ENCODE measurements around the gene RNASE7. TPM values are rescaled to one million over a fixed set of nuclear protein-coding genes. Genes with fewer than 3 reads are reported as not detected.

Gene RNASE7
- total RNA-seq, 1 experiment from 2014 or later: not detected

DNA sequence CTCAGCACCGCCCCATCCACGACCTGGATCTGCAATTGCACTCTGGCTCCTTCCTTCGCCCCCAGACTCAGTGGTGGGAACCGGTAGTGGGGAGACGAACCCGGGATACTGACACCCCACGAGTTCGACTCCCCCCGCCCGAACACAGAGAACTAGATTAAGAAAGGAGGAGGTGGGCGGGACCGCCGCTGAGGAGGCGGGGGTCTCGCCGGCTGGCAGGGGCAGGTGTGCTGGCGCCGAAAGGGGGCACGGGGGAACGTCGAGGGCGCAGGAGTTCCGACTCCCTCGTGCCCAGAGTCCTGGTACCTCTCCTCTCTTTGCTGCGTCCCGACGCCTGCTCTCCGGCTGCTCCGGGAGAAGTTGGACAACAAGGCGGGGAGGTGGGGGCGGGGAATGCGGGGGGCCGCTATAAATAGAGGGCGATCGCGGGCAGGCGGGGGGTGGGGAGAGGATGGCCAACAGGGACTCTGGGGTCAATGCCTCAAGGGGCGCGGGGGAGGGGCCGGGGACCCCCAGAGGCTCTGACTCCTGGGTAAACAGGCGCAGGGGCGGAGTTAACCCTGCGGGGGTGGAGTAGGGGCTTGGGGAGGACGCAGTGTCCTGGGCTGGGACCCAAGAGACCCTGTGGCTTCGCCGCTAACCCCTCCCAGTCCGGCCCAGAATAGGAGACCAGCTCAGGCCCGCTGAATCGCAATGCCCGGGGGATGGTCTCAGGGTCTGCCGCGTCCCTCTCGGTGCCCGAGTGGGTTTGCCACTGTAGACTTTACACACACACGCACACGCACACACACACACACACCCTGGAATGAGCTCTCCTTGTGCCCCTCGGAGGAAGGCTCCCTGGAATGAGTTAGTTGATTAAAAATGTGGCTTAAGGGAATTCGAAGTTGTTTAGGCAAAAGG is 16.5 kb upstream of the RNASE7 start (continued):
- TF ChIP-seq, protein P1, sequence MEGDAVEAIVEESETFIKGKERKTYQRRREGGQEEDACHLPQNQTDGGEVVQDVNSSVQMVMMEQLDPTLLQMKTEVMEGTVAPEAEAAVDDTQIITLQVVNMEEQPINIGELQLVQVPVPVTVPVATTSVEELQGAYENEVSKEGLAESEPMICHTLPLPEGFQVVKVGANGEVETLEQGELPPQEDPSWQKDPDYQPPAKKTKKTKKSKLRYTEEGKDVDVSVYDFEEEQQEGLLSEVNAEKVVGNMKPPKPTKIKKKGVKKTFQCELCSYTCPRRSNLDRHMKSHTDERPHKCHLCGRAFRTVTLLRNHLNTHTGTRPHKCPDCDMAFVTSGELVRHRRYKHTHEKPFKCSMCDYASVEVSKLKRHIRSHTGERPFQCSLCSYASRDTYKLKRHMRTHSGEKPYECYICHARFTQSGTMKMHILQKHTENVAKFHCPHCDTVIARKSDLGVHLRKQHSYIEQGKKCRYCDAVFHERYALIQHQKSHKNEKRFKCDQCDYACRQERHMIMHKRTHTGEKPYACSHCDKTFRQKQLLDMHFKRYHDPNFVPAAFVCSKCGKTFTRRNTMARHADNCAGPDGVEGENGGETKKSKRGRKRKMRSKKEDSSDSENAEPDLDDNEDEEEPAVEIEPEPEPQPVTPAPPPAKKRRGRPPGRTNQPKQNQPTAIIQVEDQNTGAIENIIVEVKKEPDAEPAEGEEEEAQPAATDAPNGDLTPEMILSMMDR (IDR thresholded peaks at IDR 0.05 in 2 of 3, conservative IDR thresholded peaks at IDR 0.05 in 1 of 3; ENCODE audit: borderline replicate concordance in 1 of 3, insufficient read depth in 1 of 3, low read depth in 2 of 3, low read length in 2 of 3): no peak
- TF ChIP-seq, protein P2, sequence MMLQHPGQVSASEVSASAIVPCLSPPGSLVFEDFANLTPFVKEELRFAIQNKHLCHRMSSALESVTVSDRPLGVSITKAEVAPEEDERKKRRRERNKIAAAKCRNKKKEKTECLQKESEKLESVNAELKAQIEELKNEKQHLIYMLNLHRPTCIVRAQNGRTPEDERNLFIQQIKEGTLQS (IDR thresholded peaks at IDR 0.05): no peak
- no peak for TF ChIP-seq ELF1 (IDR thresholded peaks at IDR 0.05; ENCODE audit: borderline replicate concordance, low read depth)

DNA sequence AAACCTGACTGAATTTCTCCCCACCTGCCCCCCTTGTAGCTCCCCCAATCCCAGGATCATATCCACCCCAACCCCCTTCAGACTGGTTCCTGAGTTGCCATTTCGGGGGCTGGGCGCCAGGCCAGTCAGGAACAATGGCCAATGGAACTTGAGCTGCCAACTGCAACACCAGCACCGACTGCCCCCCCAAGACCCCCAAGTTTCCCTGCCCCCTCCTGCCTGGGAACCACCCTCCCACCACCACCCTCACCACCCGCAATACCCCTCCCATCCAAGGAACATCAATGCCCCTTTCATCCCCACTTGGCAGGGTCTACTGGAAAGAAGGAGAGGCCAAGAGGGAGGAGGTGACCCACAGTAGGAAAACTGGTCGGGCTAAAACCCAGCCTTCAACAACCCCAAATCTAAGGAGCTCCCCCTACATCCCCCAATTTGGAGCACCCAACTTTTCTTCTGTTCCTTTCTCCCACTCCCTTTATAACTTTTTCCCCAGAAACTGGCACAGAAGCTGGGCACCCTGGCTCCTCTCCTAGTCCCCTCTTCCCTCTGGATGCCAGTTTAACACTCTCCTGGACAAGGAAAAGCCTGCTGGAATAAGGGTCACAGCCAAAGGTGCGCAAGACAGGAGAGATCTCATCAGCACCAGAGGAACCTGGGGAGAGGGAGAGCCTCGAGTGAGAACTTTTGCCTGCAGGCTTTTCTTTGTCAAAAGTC is 15.7 kb upstream of the RNASE7 start:
- ChIA-PET POLR2A (no interaction called here), CTCF (no interaction called here), RAD21 (ENCODE audit: low non-redundant PET in 1 of 2, low total read pairs in 2 of 2, uncharacterized antibody in 2 of 2, unreplicated experiment in 2 of 2) (no interaction called here)
- no peak overlapping the region for H2AFZ ChIP-seq (ENCODE audit: low read depth, low read length, poor library complexity, severe bottlenecking)
- no peaks in the 10 kb centered on the region for H3K9me3 ChIP-seq (ENCODE audit: control insufficient read depth in 1 of 2, insufficient read depth in 1 of 2, low read depth in 1 of 2, low read length in 2 of 2)
- BruUV-seq (replicated peaks): no TSS peak
- no peaks in the 10 kb centered on the region for H3K9me2 ChIP-seq (ENCODE audit: insufficient read depth)
- ATAC-seq (no peak), DNase-seq (ENCODE audit: low read depth, low spot score) (no peak)
- intact Hi-C loops (cut with micrococcal nuclease): no loop called here
- no peaks in the 10 kb centered on the region for H4K20me1 ChIP-seq (ENCODE audit: insufficient read depth)
- H3K36me3 ChIP-seq (ENCODE audit: control insufficient read depth in 1 of 2, insufficient read depth in 2 of 2, low read length in 2 of 2): no peaks in the 10 kb centered on the region
- H3K4me3 ChIP-seq (replicated peaks in 1 of 2; ENCODE audit: low read depth in 1 of 2, low read length in 2 of 2): no peak overlapping the region
- no peak overlapping the region for H3K27ac ChIP-seq (ENCODE audit: low read depth, low read length)
- H3K79me2 ChIP-seq (ENCODE audit: insufficient read depth, low read length): no peaks in the 10 kb centered on the region
- peaks cover 14 to 21% of the 10 kb centered on the region in 2 experiments; a peak in 3 of 4 replicates for H3K4me1 ChIP-seq (ENCODE audit: control insufficient read depth in 1 of 2, insufficient read depth in 2 of 2, low read length in 2 of 2)
- TF ChIP-seq, protein P2 (IDR thresholded peaks at IDR 0.05): no peak
- no peak for TF ChIP-seq ELF1 (IDR thresholded peaks at IDR 0.05; ENCODE audit: borderline replicate concordance, low read depth)
- TF ChIP-seq, protein P3, sequence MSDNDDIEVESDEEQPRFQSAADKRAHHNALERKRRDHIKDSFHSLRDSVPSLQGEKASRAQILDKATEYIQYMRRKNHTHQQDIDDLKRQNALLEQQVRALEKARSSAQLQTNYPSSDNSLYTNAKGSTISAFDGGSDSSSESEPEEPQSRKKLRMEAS (IDR thresholded peaks at IDR 0.05): no peak
- TF ChIP-seq YY1 (IDR thresholded peaks at IDR 0.05; ENCODE audit: extremely low read depth, insufficient replicate concordance, low read depth, low read length): no peak
- no peak for TF ChIP-seq EZH2phosphoT487 (IDR thresholded peaks at IDR 0.05; ENCODE audit: borderline replicate concordance)
- TF ChIP-seq, protein P4, sequence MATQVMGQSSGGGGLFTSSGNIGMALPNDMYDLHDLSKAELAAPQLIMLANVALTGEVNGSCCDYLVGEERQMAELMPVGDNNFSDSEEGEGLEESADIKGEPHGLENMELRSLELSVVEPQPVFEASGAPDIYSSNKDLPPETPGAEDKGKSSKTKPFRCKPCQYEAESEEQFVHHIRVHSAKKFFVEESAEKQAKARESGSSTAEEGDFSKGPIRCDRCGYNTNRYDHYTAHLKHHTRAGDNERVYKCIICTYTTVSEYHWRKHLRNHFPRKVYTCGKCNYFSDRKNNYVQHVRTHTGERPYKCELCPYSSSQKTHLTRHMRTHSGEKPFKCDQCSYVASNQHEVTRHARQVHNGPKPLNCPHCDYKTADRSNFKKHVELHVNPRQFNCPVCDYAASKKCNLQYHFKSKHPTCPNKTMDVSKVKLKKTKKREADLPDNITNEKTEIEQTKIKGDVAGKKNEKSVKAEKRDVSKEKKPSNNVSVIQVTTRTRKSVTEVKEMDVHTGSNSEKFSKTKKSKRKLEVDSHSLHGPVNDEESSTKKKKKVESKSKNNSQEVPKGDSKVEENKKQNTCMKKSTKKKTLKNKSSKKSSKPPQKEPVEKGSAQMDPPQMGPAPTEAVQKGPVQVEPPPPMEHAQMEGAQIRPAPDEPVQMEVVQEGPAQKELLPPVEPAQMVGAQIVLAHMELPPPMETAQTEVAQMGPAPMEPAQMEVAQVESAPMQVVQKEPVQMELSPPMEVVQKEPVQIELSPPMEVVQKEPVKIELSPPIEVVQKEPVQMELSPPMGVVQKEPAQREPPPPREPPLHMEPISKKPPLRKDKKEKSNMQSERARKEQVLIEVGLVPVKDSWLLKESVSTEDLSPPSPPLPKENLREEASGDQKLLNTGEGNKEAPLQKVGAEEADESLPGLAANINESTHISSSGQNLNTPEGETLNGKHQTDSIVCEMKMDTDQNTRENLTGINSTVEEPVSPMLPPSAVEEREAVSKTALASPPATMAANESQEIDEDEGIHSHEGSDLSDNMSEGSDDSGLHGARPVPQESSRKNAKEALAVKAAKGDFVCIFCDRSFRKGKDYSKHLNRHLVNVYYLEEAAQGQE (IDR thresholded peaks at IDR 0.05; ENCODE audit: low read depth): no peak
- TF ChIP-seq JUND (IDR thresholded peaks at IDR 0.05): no peak
- no peaks in the 10 kb centered on the region for H3K27me3 ChIP-seq (ENCODE audit: insufficient read depth, low read length)
- no peak overlapping the region for H3K4me2 ChIP-seq (ENCODE audit: low read length)
- no peak overlapping the region for H3K9ac ChIP-seq (ENCODE audit: low read length)
